ENCODE data around the gene RPS28. TPM values are rescaled to one million over a fixed set of nuclear protein-coding genes. Genes with fewer than 3 reads are reported as not detected.

The RPS28 gene
- total RNA-seq, 2 experiments from 2014 or later: 2,814 to 3,007 TPM

DNA sequence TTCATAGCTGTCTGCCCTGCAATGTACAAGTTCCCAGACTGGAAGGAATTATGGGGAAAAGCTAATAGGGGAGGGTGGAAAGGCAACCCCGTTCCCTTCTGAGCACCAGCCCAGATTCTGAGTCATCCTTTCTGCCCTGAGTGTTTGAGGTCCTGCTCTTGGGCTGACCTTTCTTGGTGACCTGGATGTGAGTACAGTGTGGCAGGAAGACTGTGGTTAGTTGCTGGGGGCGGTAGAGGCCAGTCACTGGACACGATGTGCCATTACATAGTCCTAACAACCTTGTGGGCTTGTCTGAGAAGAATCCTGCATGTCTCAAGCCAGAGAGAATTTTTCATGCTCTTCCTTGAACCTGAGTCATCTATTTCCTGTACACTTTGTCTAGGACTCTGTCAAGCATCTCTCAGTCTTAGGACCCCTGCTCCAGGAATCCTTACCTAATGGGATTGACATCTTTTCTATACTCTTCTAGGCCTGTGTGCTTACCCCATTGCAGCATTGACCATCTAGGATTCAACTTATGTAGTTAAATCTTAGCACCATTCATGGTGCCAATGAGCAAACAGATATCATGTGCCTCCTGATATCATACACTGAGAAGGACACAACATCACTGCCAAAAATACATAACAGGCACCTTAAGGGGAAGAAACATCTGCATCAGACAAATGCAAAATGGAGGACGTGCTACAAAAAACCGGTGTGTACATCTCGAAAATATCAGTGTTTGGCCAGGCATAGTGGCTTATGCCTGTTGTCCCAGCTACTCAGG lies 34.5 kb downstream of the RPS28 start:
- H3K4me1 Mint-ChIP-seq (ENCODE audit: low read depth): no peaks in the 10 kb centered on the region
- CTCF ChIA-PET: interaction anchor here (1.0 to 5.2 kb wide), 12 partner anchors 8 to 224 kb away, joined by 3 to 47 read pairs (median 12); partner anchors contain the start of genes ANGPTL4, KANK3, MYO1F and RAB11B
- no peaks in the 10 kb centered on the region for H3K36me3 Mint-ChIP-seq (ENCODE audit: low read depth)
- H3K9me3 Mint-ChIP-seq: peaks cover 3% of the 10 kb centered on the region
- H3K27ac Mint-ChIP-seq: no peak overlapping the region
- DNase-seq: no peak
- H3K4me3 Mint-ChIP-seq: no peak overlapping the region
- peaks cover 10% of the 10 kb centered on the region for H3K27me3 Mint-ChIP-seq (ENCODE audit: low read depth)
- intact Hi-C loops (cut with micrococcal nuclease): loop anchor here (2.0 kb wide), 1 partner anchor 57 kb away; the partner anchor contains the start of gene MARCHF2

DNA sequence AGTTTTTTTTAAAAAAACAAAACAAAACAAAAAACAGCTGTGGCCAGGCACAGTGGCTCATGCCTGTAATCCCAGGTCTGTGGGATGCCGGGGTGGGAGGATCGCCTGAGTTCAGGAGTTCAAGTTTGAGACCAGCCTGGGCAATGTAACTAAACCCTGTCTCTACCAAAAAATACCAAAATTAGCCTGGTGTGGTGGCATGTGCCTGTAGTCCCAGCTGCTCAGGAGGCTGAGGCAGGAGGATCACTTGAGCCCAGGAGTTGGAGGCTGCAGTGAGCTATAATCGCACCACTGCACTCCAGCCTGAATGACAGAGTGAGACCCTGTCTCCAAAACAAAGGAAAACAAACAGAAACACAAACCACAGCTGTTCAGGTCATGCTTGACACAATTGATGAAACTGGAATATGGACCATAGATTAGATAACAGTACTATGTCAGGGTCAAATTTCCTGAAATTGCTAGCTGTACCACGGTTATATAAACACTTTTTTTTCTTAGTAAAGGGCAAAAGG lies 35.8 kb downstream of the RPS28 start:
- CTCF ChIA-PET: interaction anchor here (0.7 to 1.5 kb wide), 3 partner anchors 41 to 535 kb away, joined by 3 to 7 read pairs (median 3); no protein-coding TSS in a partner anchor
- no peak overlapping the region for H3K4me3 Mint-ChIP-seq
- H3K27ac Mint-ChIP-seq: no peak overlapping the region
- intact Hi-C loops (cut with micrococcal nuclease): no loop called here
- no peak for DNase-seq
- H3K9me3 Mint-ChIP-seq: peaks cover 3% of the 10 kb centered on the region
- no peaks in the 10 kb centered on the region for H3K36me3 Mint-ChIP-seq (ENCODE audit: low read depth)
- no peaks in the 10 kb centered on the region for H3K4me1 Mint-ChIP-seq (ENCODE audit: low read depth)
- peaks cover 6% of the 10 kb centered on the region for H3K27me3 Mint-ChIP-seq (ENCODE audit: low read depth)

DNA sequence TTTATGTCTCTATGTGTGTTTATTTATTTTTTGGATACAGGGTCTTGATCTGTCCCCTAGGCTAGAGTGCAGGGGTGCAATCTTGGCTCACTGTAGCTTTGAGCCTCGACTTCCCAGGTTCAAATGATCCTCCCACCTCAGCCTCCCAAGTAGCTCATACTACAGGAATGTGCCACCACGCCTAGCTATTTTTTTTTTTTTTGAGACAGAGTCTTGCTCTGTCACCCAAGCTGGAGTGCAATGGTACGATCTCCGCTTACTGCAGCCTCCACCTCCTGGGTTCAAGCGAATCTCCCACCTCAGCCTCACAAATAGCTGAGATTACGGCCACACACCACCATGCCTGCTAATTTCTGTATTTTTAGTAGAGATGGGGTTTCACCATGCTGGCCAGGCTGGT lies 37.7 kb downstream of the RPS28 start:
- peaks cover 5% of the 10 kb centered on the region for H3K4me1 Mint-ChIP-seq (ENCODE audit: low read depth)
- H3K36me3 Mint-ChIP-seq (ENCODE audit: low read depth): no peaks in the 10 kb centered on the region
- intact Hi-C loops (cut with micrococcal nuclease): no loop called here
- peaks cover 13% of the 10 kb centered on the region for H3K27me3 Mint-ChIP-seq (ENCODE audit: low read depth)
- no peak overlapping the region for H3K4me3 Mint-ChIP-seq
- no peak for DNase-seq
- CTCF ChIA-PET: interaction anchor here (0.6 to 1.2 kb wide), 2 partner anchors 23 to 120 kb away, joined by 3 to 4 read pairs; no protein-coding TSS in a partner anchor
- H3K9me3 Mint-ChIP-seq: peaks cover 3% of the 10 kb centered on the region
- no peak overlapping the region for H3K27ac Mint-ChIP-seq

DNA sequence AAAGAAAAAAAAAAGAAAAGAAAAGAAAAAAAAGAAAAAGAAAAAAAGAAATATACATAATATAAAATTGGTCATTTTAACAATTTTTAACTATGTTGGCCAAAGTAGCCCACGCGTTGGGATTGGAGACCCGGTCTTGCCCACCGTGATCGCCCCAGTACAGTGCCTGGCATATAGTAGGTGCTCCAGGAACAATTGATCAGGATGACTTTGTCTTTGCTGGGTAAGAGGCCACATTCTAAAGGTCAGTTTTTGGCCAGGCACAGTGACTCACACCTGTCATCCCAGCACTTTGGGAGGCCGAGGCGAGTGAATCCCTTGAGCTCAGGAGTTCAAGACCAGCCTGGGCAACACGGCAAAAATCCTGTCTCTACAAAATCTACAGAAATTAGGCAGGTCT lies 38.9 kb downstream of the RPS28 start:
- Mint-ChIP-seq H3K4me1 (ENCODE audit: low read depth) (peaks cover 8% of the 10 kb centered on the region), H3K36me3 (ENCODE audit: low read depth) (no peaks in the 10 kb centered on the region), H3K9me3 (peaks cover 3% of the 10 kb centered on the region), H3K27ac (no peak overlapping the region), H3K4me3 (no peak overlapping the region), H3K27me3 (ENCODE audit: low read depth) (peaks cover 16% of the 10 kb centered on the region)
- intact Hi-C loops (cut with micrococcal nuclease): no loop called here
- DNase-seq: no peak
- CTCF ChIA-PET: no interaction called here

DNA sequence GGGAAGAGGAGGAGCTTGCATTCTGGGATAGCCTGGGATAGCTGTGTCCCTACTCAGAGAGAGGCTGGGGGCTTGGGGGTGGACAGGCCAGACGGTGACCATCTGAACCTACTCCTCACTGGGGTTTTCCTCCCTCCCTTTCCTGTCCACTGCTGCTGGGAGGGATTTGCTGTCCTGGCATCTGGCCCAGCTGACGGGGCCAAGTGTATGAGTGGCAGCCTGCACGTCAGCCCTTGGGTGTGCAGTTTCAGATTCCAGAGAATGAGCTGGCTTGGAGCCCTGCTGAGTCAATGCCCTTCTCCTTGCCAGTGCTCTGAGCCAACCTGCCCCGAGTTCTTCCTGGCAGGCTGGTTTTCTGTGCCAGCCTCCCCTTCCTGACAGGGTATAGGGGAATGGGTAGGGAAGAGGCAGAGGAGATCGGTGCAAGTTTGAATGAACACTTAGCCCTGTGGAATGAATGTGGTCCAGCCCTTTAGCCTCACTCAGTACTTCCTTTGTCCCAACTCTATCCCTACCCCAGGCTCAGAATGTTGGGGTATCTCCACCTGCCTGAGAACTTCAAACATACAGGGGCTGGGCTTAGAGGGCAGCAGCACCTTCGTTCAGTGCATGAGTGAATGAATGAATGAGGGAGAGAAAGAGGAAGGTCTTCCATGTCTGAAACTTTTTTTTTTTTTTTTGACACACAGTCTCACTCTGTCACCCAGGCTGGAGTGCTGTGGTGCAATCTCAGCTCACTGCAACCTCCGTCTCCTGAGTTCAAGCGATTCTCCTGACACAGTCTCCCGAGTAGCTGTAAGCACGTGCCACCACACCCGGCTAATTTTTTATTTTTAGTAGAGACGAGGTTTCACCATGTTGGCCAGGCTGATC lies 40.9 kb downstream of the RPS28 start:
- peak; percentile 28 for DNase-seq
- no peaks in the 10 kb centered on the region for H3K9me3 Mint-ChIP-seq
- no peaks in the 10 kb centered on the region for H3K36me3 Mint-ChIP-seq (ENCODE audit: low read depth)
- H3K4me1 Mint-ChIP-seq (ENCODE audit: low read depth): peaks cover 8% of the 10 kb centered on the region
- no peak overlapping the region for H3K27ac Mint-ChIP-seq
- peaks cover 33% of the 10 kb centered on the region for H3K27me3 Mint-ChIP-seq (ENCODE audit: low read depth)
- intact Hi-C loops (cut with micrococcal nuclease): no loop called here
- H3K4me3 Mint-ChIP-seq: no peak overlapping the region
- CTCF ChIA-PET: interaction anchor here (0.7 to 1.4 kb wide), 4 partner anchors 8 to 218 kb away, joined by 3 to 5 read pairs (median 3); partner anchors contain the start of gene MARCHF2

DNA sequence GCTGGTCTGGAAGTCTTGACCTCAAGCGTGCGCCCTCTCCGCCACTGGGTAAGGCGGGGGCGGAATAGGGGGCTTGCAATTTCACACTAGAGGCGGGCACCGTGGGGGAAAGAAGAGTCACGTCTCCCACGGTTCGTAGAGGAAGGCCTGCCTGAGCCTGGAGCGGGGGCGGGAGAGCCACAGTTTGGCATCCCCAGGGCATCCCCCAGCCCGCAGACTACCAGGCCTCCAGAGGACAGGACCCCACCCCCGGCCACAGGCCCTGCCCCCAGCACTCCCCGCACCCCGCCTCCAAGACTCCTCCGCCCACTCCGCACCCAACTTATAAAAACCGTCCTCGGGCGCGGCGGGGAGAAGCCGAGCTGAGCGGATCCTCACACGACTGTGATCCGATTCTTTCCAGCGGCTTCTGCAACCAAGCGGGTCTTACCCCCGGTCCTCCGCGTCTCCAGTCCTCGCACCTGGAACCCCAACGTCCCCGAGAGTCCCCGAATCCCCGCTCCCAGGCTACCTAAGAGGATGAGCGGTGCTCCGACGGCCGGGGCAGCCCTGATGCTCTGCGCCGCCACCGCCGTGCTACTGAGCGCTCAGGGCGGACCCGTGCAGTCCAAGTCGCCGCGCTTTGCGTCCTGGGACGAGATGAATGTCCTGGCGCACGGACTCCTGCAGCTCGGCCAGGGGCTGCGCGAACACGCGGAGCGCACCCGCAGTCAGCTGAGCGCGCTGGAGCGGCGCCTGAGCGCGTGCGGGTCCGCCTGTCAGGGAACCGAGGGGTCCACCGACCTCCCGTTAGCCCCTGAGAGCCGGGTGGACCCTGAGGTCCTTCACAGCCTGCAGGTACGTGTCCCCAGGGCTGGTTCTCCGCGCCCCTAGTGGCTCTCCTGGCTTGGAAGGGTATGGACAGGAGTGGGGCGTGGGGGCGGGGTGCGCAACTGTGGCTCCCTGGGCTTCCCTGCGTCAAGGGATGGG lies 42.8 kb downstream of the RPS28 start, which contains the start of gene ANGPTL4:
Gene ANGPTL4, plus strand, starts transcription at position 353 of the 969 bp plus-strand sequence. Its CDS starts 167 bp downstream, at position 520.
- Mint-ChIP-seq H3K4me1 (ENCODE audit: low read depth) (peaks cover 12% of the 10 kb centered on the region), H3K27ac (no peak within 1 kb of the TSS), H3K36me3 (ENCODE audit: low read depth) (no peaks in the 10 kb centered on the region), H3K27me3 (ENCODE audit: low read depth) (peaks cover 44% of the 10 kb centered on the region), H3K9me3 (no peaks in the 10 kb centered on the region), H3K4me3 (peak within 1 kb of the TSS; percentile 71)
- intact Hi-C loops (cut with micrococcal nuclease): no loop called here
- DNase-seq: peak; percentile 58
- CTCF ChIA-PET: interaction anchor here (0.6 to 1.5 kb wide), 3 partner anchors 9 to 10 kb away, joined by 3 to 5 read pairs (median 4); no protein-coding TSS in a partner anchor

DNA sequence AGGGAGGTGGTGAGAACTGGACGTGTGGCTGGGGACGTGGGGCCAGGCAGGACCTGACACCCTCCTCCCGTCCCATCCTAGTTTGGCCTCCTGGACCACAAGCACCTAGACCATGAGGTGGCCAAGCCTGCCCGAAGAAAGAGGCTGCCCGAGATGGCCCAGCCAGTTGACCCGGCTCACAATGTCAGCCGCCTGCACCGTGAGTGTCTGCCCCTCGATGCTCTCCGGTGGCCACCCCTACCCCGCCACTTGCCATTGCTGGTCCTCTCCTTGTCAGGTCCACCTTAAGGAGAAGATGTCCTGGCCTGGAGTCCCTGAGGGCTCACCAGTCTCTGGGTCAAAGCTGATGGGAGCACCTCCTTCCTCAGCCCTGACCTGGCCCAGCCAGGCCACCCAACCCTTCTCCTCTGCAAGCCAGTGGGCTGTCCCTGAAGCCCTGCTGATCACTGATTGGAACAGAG lies 44.9 kb downstream of the RPS28 start:
- CTCF ChIA-PET: interaction anchor here (0.5 to 3.6 kb wide), 3 partner anchors 12 to 153 kb away, joined by 3 to 18 read pairs (median 4); partner anchors contain the start of gene MARCHF2
- intact Hi-C loops (cut with micrococcal nuclease): no loop called here
- no peak overlapping the region for H3K4me3 Mint-ChIP-seq

DNA sequence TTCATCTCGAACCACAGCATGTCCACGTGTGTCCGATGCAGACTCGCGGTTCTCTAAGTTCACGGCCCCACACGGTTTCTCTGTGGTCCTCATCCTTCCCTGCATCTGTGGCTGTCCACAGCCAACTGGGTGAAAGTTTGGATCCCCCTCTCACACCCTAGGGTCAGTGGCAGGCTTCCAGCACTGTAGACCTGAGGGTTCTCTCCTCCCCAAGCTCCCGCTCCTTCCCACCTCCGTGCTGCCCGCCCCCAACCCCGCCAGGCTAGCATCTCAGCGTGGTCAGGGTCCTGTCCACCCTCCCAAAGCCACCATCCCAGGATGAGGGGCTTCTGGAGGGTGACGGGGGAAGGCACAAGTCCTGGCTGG lies 45.6 kb downstream of the RPS28 start:
- intact Hi-C loops (cut with micrococcal nuclease): no loop called here
- peaks cover 42% of the 10 kb centered on the region for H3K27me3 Mint-ChIP-seq (ENCODE audit: low read depth)
- H3K9me3 Mint-ChIP-seq: no peaks in the 10 kb centered on the region
- peaks cover 12% of the 10 kb centered on the region for H3K4me1 Mint-ChIP-seq (ENCODE audit: low read depth)
- no peaks in the 10 kb centered on the region for H3K36me3 Mint-ChIP-seq (ENCODE audit: low read depth)
- no peak for DNase-seq
- H3K4me3 Mint-ChIP-seq: no peak overlapping the region
- no peak overlapping the region for H3K27ac Mint-ChIP-seq
- CTCF ChIA-PET: interaction anchor here (0.5 to 3.6 kb wide), 3 partner anchors 13 to 152 kb away, joined by 3 to 18 read pairs (median 4); partner anchors contain the start of gene MARCHF2

More for the DNA sequence above, 44.9 kb downstream of the RPS28 start:
- no peak for DNase-seq
- Mint-ChIP-seq H3K27ac (no peak overlapping the region), H3K9me3 (no peaks in the 10 kb centered on the region), H3K36me3 (ENCODE audit: low read depth) (no peaks in the 10 kb centered on the region), H3K27me3 (ENCODE audit: low read depth) (peaks cover 44% of the 10 kb centered on the region), H3K4me1 (ENCODE audit: low read depth) (peaks cover 12% of the 10 kb centered on the region)

DNA sequence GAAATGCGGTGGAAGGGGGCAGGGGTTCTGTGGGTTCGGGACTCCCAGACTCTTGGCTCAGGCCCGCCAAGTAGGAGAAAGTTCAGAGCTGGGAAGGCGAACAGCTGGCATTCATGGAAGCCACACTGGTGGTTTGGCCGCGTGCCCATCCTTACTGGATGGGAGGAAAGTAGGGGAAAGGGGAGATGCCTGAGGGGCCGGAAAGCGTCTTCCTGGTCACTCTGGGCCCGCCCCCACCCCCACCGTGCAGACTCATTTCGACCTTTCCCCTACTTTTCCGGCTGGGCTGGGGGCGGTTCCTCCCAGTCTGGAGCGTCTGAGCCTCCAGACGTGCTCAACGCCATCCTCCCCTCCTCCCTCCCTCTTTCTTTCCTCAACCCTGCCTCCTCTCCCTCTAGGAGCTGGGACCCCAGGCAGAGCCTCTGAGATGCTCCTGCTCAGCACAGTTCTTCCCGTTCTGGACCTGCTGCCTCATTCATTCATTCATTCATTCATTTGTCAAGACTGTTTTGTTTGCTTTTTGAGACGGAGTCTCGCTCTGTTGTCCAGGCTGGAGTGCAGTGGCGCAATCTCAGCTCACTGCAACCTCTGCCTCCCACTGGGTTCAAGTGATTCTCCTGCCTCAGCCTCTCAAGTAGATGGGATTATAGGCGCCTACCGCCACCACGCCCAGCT lies 46.2 kb downstream of the RPS28 start:
- intact Hi-C loops (cut with micrococcal nuclease): no loop called here
- H3K4me1 Mint-ChIP-seq (ENCODE audit: low read depth): peaks cover 12% of the 10 kb centered on the region
- H3K27ac Mint-ChIP-seq: no peak overlapping the region
- CTCF ChIA-PET: interaction anchor here (1.1 to 3.6 kb wide), 3 partner anchors 14 to 46 kb away, joined by 4 to 18 read pairs (median 4); partner anchors contain the start of gene MARCHF2
- no peak for DNase-seq
- no peak overlapping the region for H3K4me3 Mint-ChIP-seq
- H3K27me3 Mint-ChIP-seq (ENCODE audit: low read depth): peaks cover 38% of the 10 kb centered on the region
- no peaks in the 10 kb centered on the region for H3K36me3 Mint-ChIP-seq (ENCODE audit: low read depth)
- H3K9me3 Mint-ChIP-seq: no peaks in the 10 kb centered on the region

DNA sequence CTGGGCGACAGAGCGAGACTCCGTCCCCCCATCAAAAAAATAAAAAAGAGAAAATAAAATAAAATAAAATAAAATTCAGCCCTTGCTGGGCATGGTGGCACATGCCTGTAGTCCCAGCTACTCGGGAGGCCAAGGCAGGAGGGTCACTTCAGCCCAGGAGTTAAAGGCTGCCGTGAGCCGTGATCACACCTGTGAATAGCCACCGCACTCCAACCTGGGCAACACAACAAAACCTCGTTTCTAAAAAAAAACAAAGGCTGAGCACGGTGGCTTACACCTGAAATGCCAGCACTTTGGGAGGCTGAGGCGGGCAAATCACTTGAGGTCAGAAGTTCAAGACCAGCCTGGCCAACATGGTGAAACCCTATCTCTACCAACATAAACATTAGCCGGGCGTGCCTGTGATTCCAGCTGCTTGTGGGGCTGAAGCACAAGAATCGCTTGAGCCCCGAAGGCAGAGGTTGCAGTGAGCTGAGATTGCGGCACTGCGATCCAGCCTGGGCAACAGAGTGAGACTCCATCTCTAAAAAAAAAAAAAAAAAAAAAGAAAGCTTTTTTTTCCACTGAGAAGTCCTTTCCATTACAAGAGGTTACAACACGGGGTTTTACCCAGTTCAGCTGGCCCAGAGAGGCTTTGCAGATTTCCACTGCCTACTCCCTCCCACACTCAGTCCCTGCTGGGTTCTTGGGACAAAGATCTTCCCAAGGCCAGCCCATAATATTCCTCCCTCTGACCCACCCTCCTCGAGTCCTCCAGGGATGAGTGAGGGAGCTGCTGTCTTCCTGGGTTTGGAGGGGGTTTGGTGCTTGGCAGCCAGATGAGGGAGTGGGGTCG lies 49.1 kb downstream of the RPS28 start:
- H3K4me1 Mint-ChIP-seq (ENCODE audit: low read depth): peaks cover 3% of the 10 kb centered on the region
- H3K27ac Mint-ChIP-seq: no peak overlapping the region
- H3K36me3 Mint-ChIP-seq (ENCODE audit: low read depth): no peaks in the 10 kb centered on the region
- no peaks in the 10 kb centered on the region for H3K9me3 Mint-ChIP-seq
- intact Hi-C loops (cut with micrococcal nuclease): no loop called here
- CTCF ChIA-PET: interaction anchor here (0.6 kb wide), 1 partner anchor 252 kb away, joined by 7 read pairs; no protein-coding TSS in a partner anchor
- H3K27me3 Mint-ChIP-seq (ENCODE audit: low read depth): peaks cover 28% of the 10 kb centered on the region
- no peak overlapping the region for H3K4me3 Mint-ChIP-seq
- no peak for DNase-seq
